CD14-positive monocyte (primary cell): ENCODE measurements around the gene PAMR1. TPM values are rescaled to one million over a fixed set of nuclear protein-coding genes. Genes with fewer than 3 reads are reported as not detected.

ENCODE experiments used
- DNase-seq, 3 donors: peaks; one replicate each; pipeline ENCODE4 v3.0.0-alpha.2; 2011 to 2022
- H2AFZ ChIP-seq: 2 replicates; pipeline ENCODE4 v1.6.0; 2012; ENCODE audit warnings: mild to moderate bottlenecking, low read depth, low read length, inconsistent platforms; ENCODE audit not compliant: insufficient read depth, poor library complexity, severe bottlenecking
- H3K27ac ChIP-seq, 2 donors: 1 replicate in 1 of 2; 2 replicates in 1 of 2; pipeline ENCODE4 v1.5.1; 2012 to 2013; ENCODE audit warnings: low read length in 2 of 2, control low read depth in 1 of 2, inconsistent platforms in 1 of 2, low read depth in 1 of 2, mild to moderate bottlenecking in 1 of 2
- H3K27me3 ChIP-seq, 2 donors: one replicate each; pipeline versions ENCODE4 v1.6.0 to v1.6.1; 2011 to 2013; ENCODE audit warnings: low read length in 2 of 2; ENCODE audit not compliant: control insufficient read depth in 2 of 2, insufficient read depth in 2 of 2
- H3K36me3 ChIP-seq, 2 donors: replicated peaks in 1 of 2; 1 replicate in 1 of 2; 2 replicates in 1 of 2; pipeline versions ENCODE4 v1.5.1 to v1.6.1; 2012 to 2013; ENCODE audit warnings: low read length in 2 of 2, control low read depth in 1 of 2, inconsistent platforms in 1 of 2, mild to moderate bottlenecking in 1 of 2; ENCODE audit not compliant: insufficient read depth in 2 of 2, control insufficient read depth in 1 of 2
- H3K4me1 ChIP-seq, 2 donors: 1 replicate in 1 of 2; 2 replicates in 1 of 2; pipeline versions ENCODE4 v1.5.1 to v1.6.1; 2012 to 2013; ENCODE audit warnings: low read length in 2 of 2, control low read depth in 1 of 2, inconsistent platforms in 1 of 2, mild to moderate bottlenecking in 1 of 2, moderate library complexity in 1 of 2; ENCODE audit not compliant: insufficient read depth in 2 of 2, control insufficient read depth in 1 of 2
- H3K4me2 ChIP-seq: replicated peaks from 2 replicates; pipeline ENCODE3; 2012; ENCODE audit warnings: low read length, moderate library complexity, mild to moderate bottlenecking; ENCODE audit not compliant: poor library complexity, severe bottlenecking; ENCODE audit errors: extremely low read depth
- H3K4me3 ChIP-seq, 3 experiments: fragments of 200-600 bp in 1 of 3; sonication (generic) in 1 of 3; replicated peaks in 1 of 3; 1 replicate in 2 of 3; 2 replicates in 1 of 3; pipeline ENCODE4 v1.5.1; 2011 to 2013; ENCODE audit warnings: low read length in 3 of 3, mild to moderate bottlenecking in 3 of 3, control low read depth in 2 of 3, low read depth in 2 of 3, inconsistent platforms in 1 of 3, moderate library complexity in 1 of 3
- H3K79me2 ChIP-seq: 2 replicates; pipeline ENCODE4 v1.6.0; 2012; ENCODE audit warnings: mild to moderate bottlenecking, control low read depth, inconsistent platforms, low read length, moderate library complexity; ENCODE audit not compliant: insufficient read depth
- H3K9ac ChIP-seq: 2 replicates; pipeline ENCODE4 v1.6.0; 2017; ENCODE audit warnings: low read length, mild to moderate bottlenecking; ENCODE audit not compliant: insufficient read depth, poor library complexity, severe bottlenecking
- H3K9me3 ChIP-seq, 2 donors: replicated peaks in 1 of 2; 1 replicate in 1 of 2; 2 replicates in 1 of 2; pipeline versions ENCODE4 v1.5.1 to v1.6.1; 2012 to 2013; ENCODE audit warnings: low read length in 2 of 2, control low read depth in 1 of 2; ENCODE audit not compliant: control insufficient read depth in 1 of 2, insufficient read depth in 1 of 2
- H4K20me1 ChIP-seq: 2 replicates; pipeline ENCODE4 v1.6.0; 2012; ENCODE audit warnings: mild to moderate bottlenecking, low read length, control low read depth, moderate library complexity; ENCODE audit not compliant: insufficient read depth
- H3K27ac Mint-ChIP-seq, 7 donors: one replicate each; pipeline ENCODE4 v1.8.0; 2020; ENCODE audit warnings: mild to moderate bottlenecking in 7 of 7, mixed read lengths in 7 of 7, moderate library complexity in 6 of 7, inconsistent platforms in 2 of 7
- H3K27me3 Mint-ChIP-seq, 3 donors: one replicate each; pipeline ENCODE4 v1.8.0; 2021 to 2022; ENCODE audit warnings: low read depth in 3 of 3, mild to moderate bottlenecking in 3 of 3, mixed read lengths in 3 of 3, moderate library complexity in 3 of 3, inconsistent platforms in 1 of 3
- H3K36me3 Mint-ChIP-seq, 2 donors: one replicate each; pipeline ENCODE4 v1.8.0; 2020; ENCODE audit warnings: mixed read lengths in 2 of 2, inconsistent platforms in 1 of 2, mild to moderate bottlenecking in 1 of 2
- H3K4me1 Mint-ChIP-seq: one replicate; pipeline ENCODE4 v1.8.0; 2020; ENCODE audit warnings: mild to moderate bottlenecking, mixed read lengths
- H3K4me3 Mint-ChIP-seq, 2 donors: one replicate each; pipeline ENCODE4 v1.8.0; 2020; ENCODE audit warnings: mild to moderate bottlenecking in 2 of 2, mixed read lengths in 2 of 2, moderate library complexity in 1 of 2
- H3K9me3 Mint-ChIP-seq, 7 donors: one replicate each; pipeline ENCODE4 v1.8.0; 2020 to 2022; ENCODE audit warnings: mixed read lengths in 7 of 7, mild to moderate bottlenecking in 6 of 7, moderate library complexity in 6 of 7, inconsistent platforms in 2 of 7
- CTCF ChIP-seq: fragments of 200-600 bp; IDR thresholded peaks from one replicate; pipeline ENCODE4 v1.8.0; 2022; ENCODE audit warnings: antibody characterized with exemption, mild to moderate bottlenecking
- WGBS: methylation state at CpG from one replicate; pipeline ENCODE4 v1.1.5; 2013; ENCODE audit warnings: missing lambda C conversion rate; ENCODE audit not compliant: insufficient coverage; 5-methylcytosine and 5-hydroxymethylcytosine counted together
- intact Hi-C, 2 donors: fragments of 100-400 bp; cut with micrococcal nuclease; formaldehyde crosslinking; loops; one replicate each; pipeline versions ENCODE4 v1.15.0 to v1.15.1; 2023
- polyA minus RNA-seq: library from RNA; depleted of rRNA, polyadenylated mRNA; stranded (reverse); fragments of >200 nt; gene quantifications from 2 replicates; pipeline ENCODE4 v1.2.3, GENCODE V29; 2012
- polyA plus RNA-seq, 3 donors: library from polyadenylated mRNA; depleted of rRNA in 1 of 3; unstranded in 2 of 3; stranded (reverse) in 1 of 3; fragments of 300-500 nt in 2 of 3; fragments of >200 nt in 1 of 3; fragmentation: Illumina TruSeq in 2 of 3; gene quantifications; 1 replicate in 2 of 3; 2 replicates in 1 of 3; pipeline ENCODE4 v1.2.3, GENCODE V29; 2012 to 2021
- total RNA-seq, 12 experiments: library from RNA in 1 of 12; stranded (reverse) in 1 of 12; fragments of 120-200 nt in 1 of 12; gene quantifications; one replicate each; pipeline ENCODE4 v1.2.4 and lab custom pipeline; 2013 to 2026; ENCODE audit warnings: mixed read lengths in 6 of 12, inconsistent platforms in 1 of 12

The PAMR1 gene
- 0.04 TPM for total RNA-seq (2013)
- polyA plus RNA-seq (not detected), polyA minus RNA-seq (not detected in 2 replicates), total RNA-seq (lab: John Stamatoyannopoulos, UW) (0 to 1.7 (median 0) reads per million in 11 experiments)

GRCh38 chr11:35525501-35526175 lies at the start of gene PAMR1:
Gene PAMR1, minus strand, starts transcription at chr11:35525616. Its CDS starts 31 bp downstream, at chr11:35525585.
- Mint-ChIP-seq H3K27me3 (peaks cover 55 to 83% (median 62%) of the 10 kb centered on the region in 3 donors), H3K4me3 (peak within 1 kb of the TSS in 1 of 2 donors; percentile 59), H3K27ac (peak within 1 kb of the TSS in 1 of 7 donors; percentile 9), H3K36me3 (no peaks in the 10 kb centered on the region), H3K9me3 (peaks cover 0 to 15% (median 4%) of the 10 kb centered on the region in 7 donors), H3K4me1 (no peaks in the 10 kb centered on the region)
- Histone ChIP-seq H3K4me3 (no peak within 1 kb of the TSS), H3K4me2 (no peak within 1 kb of the TSS), H3K36me3 (no peaks in the 10 kb centered on the region), H2AFZ (no peak within 1 kb of the TSS), H4K20me1 (no peaks in the 10 kb centered on the region), H3K9ac (no peak within 1 kb of the TSS), H3K79me2 (no peaks in the 10 kb centered on the region), H3K27me3 (peaks cover 46 to 66% of the 10 kb centered on the region in 2 donors), H3K9me3 (peaks cover 0 to 9% of the 10 kb centered on the region in 2 donors), H3K4me1 (no peaks in the 10 kb centered on the region), H3K27ac (no peak within 1 kb of the TSS)
- intact Hi-C loops = loop anchor here in 1 of 2 donors (10.0 kb wide), 1 partner anchor 59 kb away; no protein-coding TSS in a partner anchor
- no peak for TF ChIP-seq CTCF
- DNase-seq = no peak
- 2% methylated on average over 22 of the region's 34 CpGs for WGBS

- Mint-ChIP-seq H3K4me3 (no peak overlapping the region), H3K27ac (no peak overlapping the region), H3K4me1 (no peaks in the 10 kb centered on the region), H3K36me3 (no peaks in the 10 kb centered on the region), H3K27me3 (peaks cover 13 to 21% (median 18%) of the 10 kb centered on the region in 3 donors), H3K9me3 (peaks cover 0 to 6% (median 4%) of the 10 kb centered on the region in 7 donors)
- H3K9me3 ChIP-seq = no peaks in the 10 kb centered on the region
- no CpG with 5 or more reads among the region's 3 CpGs for WGBS
- no peak overlapping the region for H3K4me3 ChIP-seq
- no peak overlapping the region for H2AFZ ChIP-seq
- intact Hi-C loops = no loop called here
- no peak for DNase-seq
- no peaks in the 10 kb centered on the region for H3K36me3 ChIP-seq
- H3K4me1 ChIP-seq = no peaks in the 10 kb centered on the region
- no peak overlapping the region for H3K27ac ChIP-seq
- peaks cover 0 to 11% of the 10 kb centered on the region in 2 donors for H3K27me3 ChIP-seq
- no peaks in the 10 kb centered on the region for H4K20me1 ChIP-seq
- no peak for TF ChIP-seq CTCF
- no peak overlapping the region for H3K9ac ChIP-seq
- H3K4me2 ChIP-seq = no peak overlapping the region
- H3K79me2 ChIP-seq = no peaks in the 10 kb centered on the region
These were observed 46.3 kb upstream of the PAMR1 start for GRCh38 chr11:35571696-35572095.
